Stimulated activated CD8-positive, alpha-beta memory T cell treated with anti-CD3 and anti-CD28 coated beads, Interleukin-4, amount 100 ng/mL, for 1 hour (primary cell): ENCODE results near the gene DDX43.
"Not testable (repeated sequence)": the region's sequence is repeated elsewhere in the genome, so short reads cannot be mapped to it uniquely, and the experiment has no call there.

Source experiments
- DNase-seq, 2 donors: peaks; one replicate each; pipeline ENCODE4 v3.0.0-alpha.2; 2020; ENCODE audit warnings: low read depth in 2 of 2, low spot score in 1 of 2

Gene DDX43

GRCh38 chr6:73388800-73389512 lies 5.7 kb upstream of the DDX43 start:
- DNase-seq, result peak; percentile 18 to 38

GRCh38 chr6:73389854-73390253 lies 4.8 kb upstream of the DDX43 start:
- no peak for DNase-seq

GRCh38 chr6:73391675-73392074 lies 3.0 kb upstream of the DDX43 start:
- no peak for DNase-seq

- not testable (repeated sequence) for DNase-seq
Observed at GRCh38 chr6:73392188-73392587, 2.4 kb upstream of the DDX43 start.

- DNase-seq, result no peak
Observed at GRCh38 chr6:73393278-73393677, 1.4 kb upstream of the DDX43 start.

GRCh38 chr6:73395875-73396274 lies 1.2 kb downstream of the DDX43 start:
- DNase-seq, result no peak

GRCh38 chr6:73400656-73401055 lies 6.0 kb downstream of the DDX43 start:
- DNase-seq, result no peak

GRCh38 chr6:73409395-73409794 lies 14.8 kb downstream of the DDX43 start:
- DNase-seq, result no peak

- DNase-seq, result no peak
Observed at GRCh38 chr6:73413102-73413501, 18.5 kb downstream of the DDX43 start.

- no peak for DNase-seq
Observed at GRCh38 chr6:73418081-73418741, 23.6 kb downstream of the DDX43 start.

GRCh38 chr6:73421534-73421933 lies 26.9 kb downstream of the DDX43 start:
- no peak for DNase-seq

- DNase-seq, result no peak
Observed at GRCh38 chr6:73435236-73435635, 40.6 kb downstream of the DDX43 start.

GRCh38 chr6:73443555-73443954 lies 48.9 kb downstream of the DDX43 start:
- no peak for DNase-seq

- peak; percentile 10 to 24 for DNase-seq
Observed at GRCh38 chr6:73451223-73452106, 56.8 kb downstream of the DDX43 start.

GRCh38 chr6:73452107-73452461 lies 57.5 kb downstream of the DDX43 start, which contains the start of gene CGAS:
Gene CGAS (minus strand): TSS chr6:73452297. CDS start chr6:73452181, 116 bp downstream.
- peak; percentile 42 to 53 for DNase-seq

- DNase-seq, result no peak
Observed at GRCh38 chr6:73455865-73456629, 61.4 kb downstream of the DDX43 start.

- not testable (repeated sequence) for DNase-seq
Observed at GRCh38 chr6:73459474-73459873, 64.8 kb downstream of the DDX43 start.

GRCh38 chr6:73460056-73460455 lies 65.4 kb downstream of the DDX43 start:
- no peak for DNase-seq

GRCh38 chr6:73461537-73462350 lies 67.1 kb downstream of the DDX43 start, which contains the start of gene MTO1:
Gene MTO1 (plus strand): TSS chr6:73461737. CDS start chr6:73461855, 118 bp downstream.
- peak; percentile 67 to 70 for DNase-seq
